ENCODE data around the gene TRIO.
"Not testable (repeated sequence)": the region's sequence is repeated elsewhere in the genome, so short reads cannot be mapped to it uniquely, and the experiment has no call there.

Gene TRIO

GRCh38 chr5:14509556-14509955 is 366.4 kb downstream of the TRIO start:
- DNase-seq (ENCODE audit: low read depth in 2 of 2): no peak

- no peak for DNase-seq (ENCODE audit: low read depth in 2 of 2)
Measured at GRCh38 chr5:14510156-14510734, 367.1 kb downstream of the TRIO start.

GRCh38 chr5:14510880-14511279 is 367.7 kb downstream of the TRIO start:
- no peak for DNase-seq (ENCODE audit: low read depth in 2 of 2)

GRCh38 chr5:14512574-14512973 is 369.4 kb downstream of the TRIO start:
- DNase-seq (ENCODE audit: low read depth in 2 of 2): no peak

GRCh38 chr5:14513266-14513665 is 370.1 kb downstream of the TRIO start:
- no peak for DNase-seq (ENCODE audit: low read depth in 2 of 2)

DNA sequence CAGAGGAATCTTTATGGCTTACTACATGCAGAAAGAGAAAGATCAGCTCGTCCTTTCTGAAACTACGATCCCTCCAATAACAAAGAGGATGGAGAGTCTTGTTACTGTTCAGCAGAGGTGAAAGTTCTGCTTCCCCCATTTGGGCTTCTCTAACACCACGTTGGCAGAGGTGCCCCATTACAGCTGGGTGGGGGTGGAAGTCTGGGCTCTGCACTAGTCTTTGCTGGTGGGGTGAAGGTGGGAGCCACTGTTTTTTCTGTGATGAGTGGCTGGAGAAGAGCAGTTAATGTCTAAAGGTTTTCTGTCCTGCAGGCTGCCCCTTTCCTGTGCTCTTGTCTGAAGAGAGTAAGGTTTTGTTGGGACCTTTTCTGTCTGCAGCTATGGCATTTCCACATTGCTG is 373.8 kb downstream of the TRIO start:
- no peak for DNase-seq (ENCODE audit: low read depth in 2 of 2)

GRCh38 chr5:14518638-14519037 is 375.5 kb downstream of the TRIO start:
- DNase-seq (ENCODE audit: low read depth in 2 of 2): no peak

- DNase-seq (ENCODE audit: low read depth in 2 of 2): no peak
Measured at GRCh38 chr5:14521748-14522147, 378.6 kb downstream of the TRIO start.

DNA sequence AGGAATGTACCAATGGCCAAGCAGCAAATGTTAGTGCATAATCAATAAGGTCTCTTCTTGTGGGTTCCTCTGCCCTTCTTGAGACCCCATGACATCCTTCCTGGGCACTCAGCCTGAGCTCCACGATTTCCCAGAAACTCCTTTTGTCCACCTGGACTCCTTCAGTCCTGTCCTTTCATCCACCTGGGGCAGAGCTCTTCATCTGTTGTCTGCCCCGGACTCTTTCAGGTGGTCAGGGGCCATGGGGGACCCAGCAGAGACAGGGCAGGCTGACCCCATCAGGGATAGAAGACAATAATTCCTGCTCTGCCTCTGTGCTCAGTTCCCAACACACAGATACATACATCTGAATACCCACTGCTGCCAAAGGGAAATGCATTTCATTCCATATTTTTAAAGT is 379.6 kb downstream of the TRIO start:
- DNase-seq (ENCODE audit: low read depth in 2 of 2): no peak

DNA sequence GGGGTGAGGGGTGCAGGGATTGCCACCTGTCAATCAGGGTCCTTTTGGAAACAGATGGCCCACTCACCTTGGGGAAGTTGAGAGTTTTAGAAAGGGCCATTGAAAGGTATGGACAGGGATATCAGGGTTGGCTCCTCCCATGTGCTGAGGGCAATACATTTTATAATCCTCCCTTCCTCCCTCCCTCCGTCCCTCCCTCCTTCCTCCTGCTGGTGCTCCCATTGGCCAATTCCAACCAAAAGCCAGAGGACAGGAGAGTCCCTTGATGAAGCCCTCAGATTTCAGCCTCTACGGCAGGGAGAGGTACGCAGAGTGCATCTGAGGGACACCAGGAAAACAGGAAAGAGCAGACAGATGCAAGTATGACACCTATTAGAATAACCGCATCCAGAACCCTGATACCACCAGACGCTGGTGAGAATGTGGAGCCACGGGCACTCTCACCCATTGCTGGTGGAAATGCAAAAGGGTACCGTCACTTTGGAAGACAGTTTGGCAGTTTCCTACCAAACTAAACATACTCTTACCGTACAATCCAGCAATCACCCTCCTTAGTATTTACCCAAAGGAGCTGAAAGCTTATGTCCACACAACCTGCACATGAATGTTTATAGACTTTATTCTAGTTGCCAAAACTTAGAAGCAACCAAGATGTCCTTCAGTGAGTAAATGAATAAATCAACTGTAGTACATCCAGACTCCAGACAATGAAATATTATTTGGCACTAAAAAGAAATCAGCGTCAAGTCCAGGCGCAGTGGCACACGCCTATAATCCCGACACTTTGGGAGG is 380.3 kb downstream of the TRIO start:
- no peak for DNase-seq (ENCODE audit: low read depth in 2 of 2)

- DNase-seq (ENCODE audit: low read depth in 2 of 2): no peak
Measured at GRCh38 chr5:14525397-14525796, 382.3 kb downstream of the TRIO start.

- DNase-seq (ENCODE audit: low read depth in 2 of 2): no peak
Measured at GRCh38 chr5:14526493-14526892, 383.4 kb downstream of the TRIO start.

DNA sequence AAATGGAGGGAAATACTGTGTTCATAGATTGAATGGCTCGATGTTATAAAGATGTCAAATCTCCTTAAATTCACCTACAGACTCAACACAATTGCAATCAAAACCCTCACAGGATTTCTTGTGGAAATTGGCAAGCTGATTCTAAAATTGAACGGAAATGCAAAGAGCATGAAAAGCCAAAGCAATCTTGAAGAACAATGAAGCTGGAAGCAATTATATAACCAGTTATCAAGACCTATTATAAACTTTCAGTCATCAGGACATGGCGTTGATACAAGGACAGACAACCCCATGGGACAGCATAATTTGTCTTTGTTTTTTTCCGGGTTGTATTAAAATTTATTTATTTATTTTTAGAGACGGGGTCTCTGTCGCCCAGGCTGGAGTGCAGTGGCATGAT is 385.0 kb downstream of the TRIO start:
- DNase-seq (ENCODE audit: low read depth in 2 of 2): no peak

GRCh38 chr5:14528926-14529325 is 385.8 kb downstream of the TRIO start:
- no peak for DNase-seq (ENCODE audit: low read depth in 2 of 2)

DNA sequence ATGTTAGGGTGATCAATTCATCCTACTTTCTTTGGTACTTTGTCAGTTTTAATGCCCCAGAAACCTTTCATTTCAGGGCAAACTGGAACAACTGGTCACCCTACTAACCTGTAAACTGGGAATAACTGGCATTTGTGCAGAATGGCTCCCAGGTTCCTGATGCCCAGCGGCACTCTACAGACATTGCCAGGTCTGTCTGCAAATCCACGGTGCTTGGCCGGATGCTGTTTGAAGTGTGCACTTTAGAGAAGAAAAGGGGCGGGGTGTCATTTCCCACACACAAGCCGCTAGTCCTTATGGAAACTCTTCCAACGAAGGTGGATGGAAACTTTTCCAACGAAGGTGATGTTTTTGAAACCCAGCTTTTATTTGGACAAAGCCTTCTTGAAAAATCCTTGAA is 388.5 kb downstream of the TRIO start:
- DNase-seq (ENCODE audit: low read depth in 2 of 2): no peak

DNA sequence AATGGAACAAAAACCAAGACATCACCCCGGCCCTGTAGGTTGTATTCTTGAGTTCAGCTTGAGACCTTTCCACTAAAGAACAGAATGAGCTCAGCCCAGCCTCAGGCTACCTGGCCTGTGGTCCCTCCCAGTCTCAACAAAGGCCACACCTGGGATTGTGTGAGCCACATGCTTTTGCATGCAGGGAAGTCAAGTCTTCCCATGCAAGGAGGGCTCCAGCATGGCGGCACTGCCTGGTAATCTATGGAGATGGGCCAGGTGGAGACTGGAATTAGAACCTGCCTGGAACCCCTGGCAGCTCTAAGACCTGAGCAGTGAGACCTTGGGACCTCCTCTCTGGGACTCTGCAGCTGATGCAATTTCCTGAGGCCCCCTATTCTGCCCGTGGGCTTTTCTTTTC is 389.0 kb downstream of the TRIO start:
- DNase-seq (ENCODE audit: low read depth in 2 of 2): no peak

- DNase-seq (ENCODE audit: low read depth in 2 of 2): no peak
Measured at GRCh38 chr5:14534773-14535172, 391.6 kb downstream of the TRIO start.

GRCh38 chr5:14545308-14545707 is 402.2 kb downstream of the TRIO start:
- no peak for DNase-seq (ENCODE audit: low read depth in 2 of 2)

DNA sequence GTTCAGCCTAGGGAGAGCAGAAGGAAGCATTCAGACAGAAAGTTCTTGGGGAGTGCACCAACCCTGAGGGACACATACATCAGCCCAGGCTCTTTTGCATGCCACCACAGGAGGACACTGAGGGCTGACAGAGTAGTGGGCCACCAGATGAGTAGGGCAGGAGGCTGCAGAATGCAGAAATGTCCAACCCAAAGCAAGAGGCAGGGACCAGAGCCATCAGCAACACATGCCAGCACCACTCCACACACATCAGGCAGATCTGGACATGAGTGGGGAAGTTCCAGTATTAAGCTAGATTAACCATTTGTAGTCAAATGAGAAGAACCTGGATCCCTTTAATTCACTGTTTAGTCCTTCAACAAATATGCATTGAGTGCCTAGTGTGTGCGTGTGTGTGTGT is 402.7 kb downstream of the TRIO start:
- DNase-seq (ENCODE audit: low read depth in 2 of 2): no peak

DNA sequence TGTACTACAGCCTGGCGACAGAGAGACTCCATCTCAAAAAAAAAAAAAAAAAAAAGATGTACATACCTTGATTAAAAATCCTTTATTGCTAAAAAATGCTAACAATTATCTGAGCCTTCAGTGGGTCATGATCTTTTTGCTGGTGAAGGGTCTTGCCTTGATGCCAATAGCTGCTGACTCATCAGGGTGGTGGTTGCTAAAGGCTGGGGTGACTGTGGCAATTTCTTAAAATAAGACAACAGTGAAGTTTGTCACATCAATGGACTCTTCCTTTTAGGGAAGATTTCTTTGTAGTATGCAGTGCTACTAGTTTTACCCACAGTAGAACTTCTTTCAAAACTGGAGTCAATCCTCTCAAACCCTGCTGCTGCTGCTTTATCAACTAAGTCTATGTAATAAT is 404.5 kb downstream of the TRIO start:
- DNase-seq (ENCODE audit: low read depth in 2 of 2): no peak

DNA sequence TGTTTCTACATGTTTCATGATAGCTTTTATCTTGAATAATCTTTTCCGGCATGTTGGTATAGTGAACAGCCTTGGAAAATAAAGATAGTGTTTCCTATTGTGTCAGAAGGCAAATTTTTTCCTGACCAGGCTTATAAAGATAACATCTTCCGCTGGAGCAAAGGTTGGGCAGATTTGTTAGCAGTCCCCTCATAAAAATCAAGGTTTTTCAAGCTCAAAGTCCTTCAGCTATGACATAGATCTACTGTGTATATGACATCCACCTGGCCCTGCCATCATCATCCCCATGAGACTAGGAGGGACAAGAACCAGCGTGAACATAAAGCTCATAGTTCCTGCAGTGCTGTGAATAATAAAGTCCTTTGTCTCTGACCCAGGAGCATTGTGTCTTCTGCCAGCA is 408.1 kb downstream of the TRIO start:
- no peak for DNase-seq (ENCODE audit: low read depth in 2 of 2)

DNA sequence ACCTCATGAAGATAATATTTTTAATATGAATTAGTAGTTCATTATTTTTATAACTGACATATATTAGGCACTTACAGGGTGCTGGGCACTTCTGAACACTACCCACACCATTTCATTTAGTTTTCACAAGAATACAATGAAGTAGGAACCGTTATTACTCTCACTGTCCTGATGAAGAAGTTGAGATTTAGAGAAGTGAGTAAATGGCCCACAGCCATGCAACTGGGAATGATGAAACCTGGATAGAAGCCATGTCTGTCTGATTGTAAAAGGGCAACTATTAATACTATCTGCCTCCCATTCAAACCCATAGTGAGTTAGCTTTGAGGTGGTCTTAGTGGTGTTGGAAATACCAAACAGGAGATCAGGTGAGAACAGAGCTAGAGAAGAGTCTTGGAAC is 408.9 kb downstream of the TRIO start:
- DNase-seq (ENCODE audit: low read depth in 2 of 2): no peak

DNA sequence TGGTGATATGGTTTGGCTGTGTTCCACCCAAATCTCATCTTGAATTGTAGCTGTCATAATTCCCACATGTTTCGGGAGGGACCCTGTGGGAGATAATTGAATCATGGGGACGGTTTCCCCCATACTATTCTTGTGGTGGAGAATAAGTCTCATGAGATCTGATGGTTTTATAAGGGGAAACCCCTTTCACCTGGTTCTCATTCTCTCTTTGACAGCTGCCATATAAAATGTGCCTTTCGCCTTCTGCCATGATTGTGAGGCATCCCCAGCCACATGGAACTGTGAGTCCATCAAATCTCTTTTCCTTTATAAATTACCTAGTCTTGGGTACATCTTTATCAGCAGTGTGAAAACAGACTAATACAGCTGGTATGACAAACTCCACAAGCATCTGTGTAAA is 411.1 kb downstream of the TRIO start:
- DNase-seq (ENCODE audit: low read depth in 2 of 2): not testable (repeated sequence)

DNA sequence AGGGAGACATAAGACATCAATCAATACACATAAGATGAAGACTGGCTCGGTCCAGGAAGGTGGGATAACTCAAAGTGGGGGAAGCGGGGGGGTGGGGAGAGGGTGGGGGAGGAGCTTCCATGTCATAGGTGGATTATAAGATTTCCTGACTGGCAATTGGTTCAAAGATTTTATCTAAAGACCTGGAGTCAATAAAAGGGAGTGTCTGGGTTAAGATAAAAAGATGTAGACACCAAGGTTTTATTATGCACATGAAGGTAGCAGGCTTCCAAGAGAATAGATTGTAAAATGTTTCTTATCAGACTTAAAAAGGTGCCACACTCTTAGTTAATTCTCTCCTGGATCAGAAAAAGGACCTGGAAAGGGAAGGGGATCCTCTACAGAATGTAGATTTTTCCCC is 412.9 kb downstream of the TRIO start:
- DNase-seq (ENCODE audit: low read depth in 2 of 2): no peak

Data from stimulated activated CD8-positive, alpha-beta memory T cell treated with anti-CD3 and anti-CD28 coated beads, Interleukin-15, amount 100 ng/mL, for 48 hours (primary cell).